MCF 10A (cell line): Measurements from ENCODE around the gene RHBDD2. TPM values are rescaled to one million over a fixed set of nuclear protein-coding genes. Genes with fewer than 3 reads are reported as not detected.
A peak's percentile ranks its signal among the peaks of the same experiment; 100 is the strongest.
"Not testable (repeated sequence)": the region's sequence is repeated elsewhere in the genome, so short reads cannot be mapped to it uniquely, and the experiment has no call there.

Experiments used
- BruUV-seq: library from RNA; stranded (reverse); fragments of 400-500 nt; replicated peaks from 2 replicates; lab custom pipeline; 2021; lab: Mats Ljungman, UMichigan
- CTCF ChIA-PET: fragments of 300-600 bp; sonication (Branson Sonifier 250); formaldehyde crosslinking; extraction: SDS; loops from one replicate; lab custom pipeline; 2021; ENCODE audit warnings: antibody characterized with exemption, inconsistent platforms; lab: Yijun Ruan, JAX
- POLR2A ChIA-PET: fragments of 300-600, 350-650 bp; sonication (Branson Sonifier 250); formaldehyde crosslinking; extraction: SDS; loops from one replicate; lab custom pipeline; 2020; ENCODE audit warnings: antibody characterized with exemption, inconsistent platforms; lab: Yijun Ruan, JAX
- DNase-seq: peaks from one replicate; pipeline ENCODE4 v3.0.0-alpha.2; 2018; ENCODE audit not compliant: unreplicated experiment
- H3K27ac Mint-ChIP-seq: one replicate; pipeline ENCODE4 v1.8.0; 2022; ENCODE audit warnings: mild to moderate bottlenecking, low read depth, mixed read lengths; ENCODE audit not compliant: unreplicated experiment
- H3K27me3 Mint-ChIP-seq: one replicate; pipeline ENCODE4 v1.8.0; 2022; ENCODE audit warnings: mixed read lengths; ENCODE audit not compliant: insufficient read depth, unreplicated experiment
- H3K36me3 Mint-ChIP-seq: one replicate; pipeline ENCODE4 v1.8.0; 2022; ENCODE audit warnings: mild to moderate bottlenecking, moderate library complexity, mixed read lengths; ENCODE audit not compliant: insufficient read depth, unreplicated experiment
- H3K4me1 Mint-ChIP-seq: one replicate; pipeline ENCODE4 v1.8.0; 2022; ENCODE audit warnings: mixed read lengths; ENCODE audit not compliant: insufficient read depth, unreplicated experiment
- H3K4me3 Mint-ChIP-seq: one replicate; pipeline ENCODE4 v1.8.0; 2022; ENCODE audit warnings: mild to moderate bottlenecking, moderate library complexity, mixed read lengths; ENCODE audit not compliant: unreplicated experiment
- H3K9me3 Mint-ChIP-seq: one replicate; pipeline ENCODE4 v1.8.0; 2022; ENCODE audit warnings: mixed read lengths; ENCODE audit not compliant: unreplicated experiment
- CTCF ChIP-seq: fragments of 200-600 bp; IDR thresholded peaks from one replicate; pipeline ENCODE4 v1.8.0; 2022; ENCODE audit warnings: antibody characterized with exemption, mild to moderate bottlenecking; ENCODE audit not compliant: unreplicated experiment
- intact Hi-C: fragments of 100-400 bp; cut with micrococcal nuclease; formaldehyde crosslinking; loops from 2 replicates; pipeline ENCODE4 v1.14.1; 2022
- total RNA-seq: library from RNA; stranded (reverse); gene quantifications from 2 replicates; pipeline ENCODE4 v1.2.3, GENCODE V29; 2022

The RHBDD2 gene
- total RNA-seq, 1 experiment from 2014 or later, result 38.6 TPM

GRCh38 chr7:75842836-75843446 lies 35.9 kb upstream of the RHBDD2 start:
- peak overlapping the region; percentile 95 for H3K27ac Mint-ChIP-seq

GRCh38 chr7:75843613-75844116 lies 35.2 kb upstream of the RHBDD2 start:
- TF ChIP-seq CTCF, result no peak
- Mint-ChIP-seq H3K36me3 (no peaks in the 10 kb centered on the region), H3K27me3 (no peaks in the 10 kb centered on the region), H3K4me3 (no peak overlapping the region), H3K27ac (peak overlapping the region; percentile 95), H3K4me1 (peaks cover 14% of the 10 kb centered on the region), H3K9me3 (no peaks in the 10 kb centered on the region)
- POLR2A ChIA-PET, result interaction anchor here (2.5 kb wide), 1 partner anchor 32 kb away, joined by 7 read pairs; no protein-coding TSS in a partner anchor
- intact Hi-C loops, result loop anchor here (10.0 kb wide), 1 partner anchor 69 kb away; the partner anchor contains the start of gene CCL26
- no peak for DNase-seq
- CTCF ChIA-PET, result interaction anchor here (0.6 to 0.8 kb wide), 2 partner anchors 17 to 123 kb away, joined by 3 read pairs; no protein-coding TSS in a partner anchor
- BruUV-seq, result no TSS peak

More at GRCh38 chr7:75842836-75843446, 35.9 kb upstream of the RHBDD2 start:
- Mint-ChIP-seq H3K36me3 (no peaks in the 10 kb centered on the region), H3K27me3 (no peaks in the 10 kb centered on the region), H3K4me1 (peaks cover 14% of the 10 kb centered on the region), H3K9me3 (no peaks in the 10 kb centered on the region), H3K4me3 (peak overlapping the region; percentile 49)
- POLR2A ChIA-PET, result interaction anchor here (0.8 to 2.5 kb wide), 4 partner anchors 13 to 72 kb away, joined by 3 to 7 read pairs (median 4); partner anchors contain the start of gene POR
- BruUV-seq, result no TSS peak
- intact Hi-C loops, result loop anchor here (10.0 kb wide), 1 partner anchor 68 kb away; the partner anchor contains the start of gene CCL26
- DNase-seq, result peak; percentile 96
- CTCF ChIA-PET, result interaction anchor here (0.7 to 0.8 kb wide), 2 partner anchors 16 to 81 kb away, joined by 3 read pairs; no protein-coding TSS in a partner anchor
- TF ChIP-seq CTCF, result no peak

- Mint-ChIP-seq H3K36me3 (no peaks in the 10 kb centered on the region), H3K9me3 (no peaks in the 10 kb centered on the region), H3K27ac (no peak overlapping the region), H3K4me3 (no peak overlapping the region), H3K27me3 (no peaks in the 10 kb centered on the region), H3K4me1 (peaks cover 14% of the 10 kb centered on the region)
- DNase-seq, result no peak
- ChIA-PET CTCF (interaction anchor here (0.8 to 0.9 kb wide), 2 partner anchors 17 to 21 kb away, joined by 3 to 4 read pairs; no protein-coding TSS in a partner anchor), POLR2A (interaction anchor here (2.5 kb wide), 1 partner anchor 32 kb away, joined by 7 read pairs; no protein-coding TSS in a partner anchor)
- no TSS peak for BruUV-seq
- no peak for TF ChIP-seq CTCF
- intact Hi-C loops, result loop anchor here (10.0 kb wide), 1 partner anchor 69 kb away; the partner anchor contains the start of gene CCL26
These were observed 34.7 kb upstream of the RHBDD2 start for GRCh38 chr7:75844158-75844557.

GRCh38 chr7:75845132-75845531 lies 33.7 kb upstream of the RHBDD2 start:
- H3K36me3 Mint-ChIP-seq, DNase-seq, H3K27me3 Mint-ChIP-seq, BruUV-seq, H3K4me3 Mint-ChIP-seq, POLR2A ChIA-PET, H3K9me3 Mint-ChIP-seq, H3K27ac Mint-ChIP-seq: not testable (repeated sequence)
- peaks cover 22% of the 10 kb centered on the region for H3K4me1 Mint-ChIP-seq
- CTCF ChIA-PET, result interaction anchor here (0.6 to 1.2 kb wide), 3 partner anchors 14 to 175 kb away, joined by 4 to 5 read pairs (median 4); no protein-coding TSS in a partner anchor
- intact Hi-C loops, result loop anchor here (10.0 kb wide), 1 partner anchor 70 kb away; the partner anchor contains the start of gene CCL26
